Heart left ventricle (tissue), 16 donors: ENCODE data around the gene NAGPA. TPM values are rescaled to one million over a fixed set of nuclear protein-coding genes. Genes with fewer than 3 reads are reported as not detected.
A peak's percentile ranks its signal among the peaks of the same experiment; 100 is the strongest.
"Not testable (repeated sequence)": the region's sequence is repeated elsewhere in the genome, so short reads cannot be mapped to it uniquely, and the experiment has no call there.

ENCODE experiments used
- ATAC-seq, 4 donors: fragments of 200-7000 bp; cut with Tn5 transposase; one replicate each; pipeline ENCODE4 v1.9.1; 2020 to 2022; ENCODE audit warnings: moderate library complexity in 4 of 4, mild to moderate bottlenecking in 3 of 4, moderate number of reproducible peaks in 1 of 4
- DNase-seq, 5 donors: peaks; one replicate each; pipeline ENCODE4 v3.0.0-alpha.2; 2020
- H3K27ac ChIP-seq, 12 donors: fragments of 200-600 bp; sonication (generic) in 4 of 12; one replicate each; pipeline versions ENCODE4 v1.5.0 to v1.8.0; 2016 to 2022; ENCODE audit warnings: mild to moderate bottlenecking in 2 of 12
- H3K27me3 ChIP-seq, 9 donors: fragments of 200-600 bp; sonication (generic) in 2 of 9; one replicate each; pipeline versions ENCODE4 v1.5.1 to v1.8.0; 2016 to 2022; ENCODE audit warnings: mild to moderate bottlenecking in 3 of 9
- H3K36me3 ChIP-seq, 9 donors: fragments of 200-600 bp; sonication (generic) in 2 of 9; one replicate each; pipeline versions ENCODE4 v1.5.0 to v1.8.0; 2018 to 2022; ENCODE audit warnings: mild to moderate bottlenecking in 2 of 9
- H3K4me1 ChIP-seq, 12 donors: fragments of 200-600 bp; sonication (generic) in 4 of 12; one replicate each; pipeline versions ENCODE4 v1.5.0 to v1.8.0; 2016 to 2022; ENCODE audit warnings: mild to moderate bottlenecking in 3 of 12
- H3K4me3 ChIP-seq, 12 donors: fragments of 200-600 bp; sonication (generic) in 4 of 12; one replicate each; pipeline versions ENCODE4 v1.5.0 to v1.8.0; 2017 to 2022; ENCODE audit warnings: mild to moderate bottlenecking in 9 of 12, moderate library complexity in 4 of 12
- H3K9me3 ChIP-seq, 12 donors: fragments of 200-600 bp; sonication (generic) in 4 of 12; one replicate each; pipeline versions ENCODE4 v1.5.0 to v1.8.0; 2016 to 2022; ENCODE audit warnings: mild to moderate bottlenecking in 1 of 12
- CTCF ChIP-seq, 12 donors: fragments of 200-600 bp; sonication (generic) in 4 of 12; IDR thresholded peaks; one replicate each; pipeline versions ENCODE4 v1.5.0 to v1.8.0; 2018 to 2022; ENCODE audit warnings: antibody characterized with exemption in 12 of 12, mild to moderate bottlenecking in 5 of 12
- POLR2A ChIP-seq, 2 donors: fragments of 450-650 bp; IDR thresholded peaks; one replicate each; pipeline ENCODE4 v1.6.1; 2017; ENCODE audit warnings: antibody characterized with exemption in 2 of 2, mild to moderate bottlenecking in 2 of 2, moderate library complexity in 2 of 2
- WGBS, 4 donors: extraction: QIAGEN DNeasy Blood & Tissue Kit in 2 of 4; methylation state at CpG; one replicate each; pipeline versions ENCODE4 v1.1.5 to v1.1.7; 2013 to 2018; 5-methylcytosine and 5-hydroxymethylcytosine counted together
- intact Hi-C, 10 donors: fragments of 100-400 bp; cut with DNase I; formaldehyde crosslinking; loops; one replicate each; pipeline versions ENCODE4 v1.11.1 to v1.14.2; 2022
- long read RNA-seq, 3 donors: library from polyadenylated mRNA; unstranded; transcript quantifications; one replicate each; pipeline ENCODE4 v2.0.0, GENCODE V29; 2020 to 2021
- polyA plus RNA-seq, 2 donors: library from polyadenylated mRNA; stranded (reverse); fragments of 200-250 nt; gene quantifications; one replicate each; pipeline ENCODE4 v1.2.3, GENCODE V29; 2013
- total RNA-seq, 9 donors: library from RNA; depleted of rRNA in 2 of 9; stranded (reverse); fragments of >200 nt in 2 of 9; fragmentation: NEBNext Ultra II Directional in 3 of 9; extraction: Animal tissue kit (Norgen Biotek cat#: 25700) in 3 of 9; gene quantifications; one replicate each; pipeline versions ENCODE4 v1.1.0 to v1.2.4, GENCODE V29; 2016 to 2023
- donor health status: ischemic (EF 13 %, LVEDD 7.1; RV severe dilation, severe dysfunction).
- donor health status: healthy with polysubstance abuse.
- donor health status: DM: no; HTN: yes; CAD: no.
- donor health status: DM: no; HTN: no; CAD: no.
- donor health status: ischemic (EF 25% LVEDD 6.9; RV normal size, moderate dysfunction).
- donor health status: ischemic (EF 25% LVEDD 5.7; RV mildly dilated, moderate dysfunction).
- donor health status: healthy.
- donor health status: DM: yes; HTN: yes; CAD: no.
- donor health status: ischemic (EF 35%, LVEDD 5.7; RV mildly dilated, moderate dysfunction).
- donor health status: nonischemic (EF 11% LVEDD 7.7; RV severe dilation, severe dysfunction).
- donor health status: DM: yes; HTN: yes; CAD: no.
- donor health status: PGD.
- donor health status: ischemic (EF 29% LVEDD 5.4; RV normal size, mild dysfunction).
- donor health status: nonischemic (EF 23%, LVEDD 6.1; RV moderate dilation, normal function).

Gene NAGPA, protein sequence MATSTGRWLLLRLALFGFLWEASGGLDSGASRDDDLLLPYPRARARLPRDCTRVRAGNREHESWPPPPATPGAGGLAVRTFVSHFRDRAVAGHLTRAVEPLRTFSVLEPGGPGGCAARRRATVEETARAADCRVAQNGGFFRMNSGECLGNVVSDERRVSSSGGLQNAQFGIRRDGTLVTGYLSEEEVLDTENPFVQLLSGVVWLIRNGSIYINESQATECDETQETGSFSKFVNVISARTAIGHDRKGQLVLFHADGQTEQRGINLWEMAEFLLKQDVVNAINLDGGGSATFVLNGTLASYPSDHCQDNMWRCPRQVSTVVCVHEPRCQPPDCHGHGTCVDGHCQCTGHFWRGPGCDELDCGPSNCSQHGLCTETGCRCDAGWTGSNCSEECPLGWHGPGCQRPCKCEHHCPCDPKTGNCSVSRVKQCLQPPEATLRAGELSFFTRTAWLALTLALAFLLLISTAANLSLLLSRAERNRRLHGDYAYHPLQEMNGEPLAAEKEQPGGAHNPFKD
- total RNA-seq (10 to 100 TPM in 3 of 9 donors, 1 to 10 TPM in 6; 3.8 to 14.6 (median 8.9) TPM), polyA plus RNA-seq (1 to 10 TPM; 6.4 to 6.5 TPM)
- long read RNA-seq, donor 1, transcript NAGPA-201 (10 exons, 2,202 nt): major isoform, 6 of 15 reads
- long read RNA-seq, donor 1, partial matches to known transcripts: 1 of 15 reads
- long read RNA-seq, donor 1, other reads (novel, unspliced or antisense): 8 of 15 reads
- long read RNA-seq, donor 2, transcript NAGPA-201 (10 exons, 2,202 nt): major isoform, 15 of 30 reads
- long read RNA-seq, donor 2, partial matches to known transcripts: 3 of 30 reads
- long read RNA-seq, donor 2, other reads (novel, unspliced or antisense): 12 of 30 reads
- long read RNA-seq, donor 3, transcript NAGPA-201 (10 exons, 2,202 nt): major isoform, 21 of 29 reads
- long read RNA-seq, donor 3, partial matches to known transcripts: 4 of 29 reads
- long read RNA-seq, donor 3, other reads (novel, unspliced or antisense): 4 of 29 reads

- DNase-seq (peak; percentile 87 to 93 (median 91)), ATAC-seq (peak; percentile 73 to 95 (median 94))
- 0 to 1% (median 0%) methylated on average over 43 to 104 of the region's 104 CpGs for WGBS, 4 donors
- H3K4me1 ChIP-seq: peaks cover 0 to 24% (median 15%) of the 10 kb centered on the region in 12 donors
- peak within 1 kb of the TSS in 9 of 12 donors; percentile 9 to 74 (median 70) for H3K27ac ChIP-seq
- intact Hi-C loops: no loop called here
- H3K27me3 ChIP-seq: no peaks in the 10 kb centered on the region
- H3K4me3 ChIP-seq: peak within 1 kb of the TSS; percentile 72 to 99 (median 89)
- H3K36me3 ChIP-seq: peaks cover 0 to 15% (median 6%) of the 10 kb centered on the region in 9 donors
- no peaks in the 10 kb centered on the region for H3K9me3 ChIP-seq
- TF ChIP-seq POLR2A (IDR thresholded peaks at IDR 0.05): no peak
- TF ChIP-seq CTCF (IDR thresholded peaks at IDR 0.05): no peak
Measured at GRCh38 chr16:5033256-5034166, at the start of gene NAGPA. NAGPA (minus strand) TSS chr16:5033935; CDS start chr16:5033914, 21 bp downstream.

GRCh38 chr16:5080996-5081395 is 47.3 kb upstream of the NAGPA start:
- H3K4me3 ChIP-seq, H3K27ac ChIP-seq, H3K4me1 ChIP-seq, ATAC-seq, DNase-seq, H3K27me3 ChIP-seq, H3K9me3 ChIP-seq: not testable (repeated sequence)
- WGBS, 4 donors: 68 to 79% (median 75%) methylated on average over 7 to 9 of the region's 9 CpGs
- intact Hi-C loops: loop anchor here in 1 of 10 donors (10.0 kb wide), 1 partner anchor 226 kb away; no protein-coding TSS in a partner anchor
- H3K36me3 ChIP-seq: peaks cover 0 to 78% (median 58%) of the 10 kb centered on the region in 9 donors

DNA sequence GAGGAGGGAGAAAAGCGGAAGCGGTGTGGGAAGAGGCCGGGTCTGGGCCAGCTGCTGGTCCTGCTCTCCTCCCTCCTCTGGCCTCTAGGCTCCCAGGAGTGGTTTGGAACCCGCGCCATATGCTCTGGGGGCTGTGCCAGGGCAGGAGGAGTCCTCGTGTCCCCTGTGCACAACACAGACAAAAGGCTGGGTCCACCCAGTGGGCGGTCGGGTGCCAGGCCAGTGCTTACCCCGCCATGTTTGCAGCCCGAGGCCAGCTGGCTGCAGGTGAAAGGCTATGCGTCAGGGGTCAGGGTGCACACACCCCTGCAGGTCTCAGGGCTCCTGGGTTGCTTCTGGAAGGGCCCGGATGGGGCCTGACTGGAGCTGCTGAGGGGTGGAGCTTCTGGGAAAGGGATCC is 46.7 kb upstream of the NAGPA start:
- not testable (repeated sequence) for H3K9me3 ChIP-seq, H3K4me1 ChIP-seq, DNase-seq, H3K27me3 ChIP-seq, H3K4me3 ChIP-seq, H3K27ac ChIP-seq, ATAC-seq
- peaks cover 0 to 80% (median 62%) of the 10 kb centered on the region in 9 donors for H3K36me3 ChIP-seq
- intact Hi-C loops: loop anchor here in 1 of 10 donors (10.0 kb wide), 1 partner anchor 226 kb away; no protein-coding TSS in a partner anchor
- WGBS, 4 donors: 87 to 95% (median 90%) methylated on average over 10 to 12 of the region's 12 CpGs

DNA sequence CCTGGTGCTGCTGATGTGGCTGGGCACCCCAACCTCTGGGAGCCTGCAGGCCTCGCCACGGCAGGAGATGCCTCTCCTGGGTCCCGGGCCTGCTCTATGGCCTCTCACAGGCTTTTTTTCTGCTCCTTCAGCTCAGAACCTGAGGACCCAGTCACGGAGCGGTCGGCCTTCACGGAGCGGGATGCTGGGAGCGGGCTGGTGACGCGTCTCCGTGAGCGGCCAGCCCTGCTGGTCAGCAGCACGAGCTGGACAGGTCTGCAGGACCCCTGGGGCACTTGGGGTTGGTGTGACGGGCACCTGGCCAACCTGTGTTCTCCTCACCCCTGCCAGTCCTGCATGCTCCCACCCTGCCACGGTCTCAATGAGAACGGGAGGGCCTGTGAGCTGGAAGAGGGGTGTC is 44.9 kb upstream of the NAGPA start:
- WGBS, 4 donors: 86 to 97% (median 93%) methylated on average over 6 to 17 of the region's 17 CpGs

More for the DNA sequence above, 44.9 kb upstream of the NAGPA start:
- TF ChIP-seq CTCF (IDR thresholded peaks at IDR 0.05): no peak
- TF ChIP-seq POLR2A (IDR thresholded peaks at IDR 0.05): no peak
- ATAC-seq (no peak), DNase-seq (no peak)
- Histone ChIP-seq H3K4me3 (no peak overlapping the region), H3K9me3 (no peaks in the 10 kb centered on the region), H3K36me3 (peaks cover 0 to 85% (median 68%) of the 10 kb centered on the region in 9 donors), H3K27me3 (no peaks in the 10 kb centered on the region), H3K4me1 (peaks cover 0 to 6% (median 0%) of the 10 kb centered on the region in 12 donors), H3K27ac (no peak overlapping the region)
- intact Hi-C loops: no loop called here
